Gastrocnemius medialis (tissue), 4 donors: ENCODE measurements around the gene KCNQ5. TPM values are rescaled to one million over a fixed set of nuclear protein-coding genes. Genes with fewer than 3 reads are reported as not detected.
A peak's percentile ranks its signal among the peaks of the same experiment; 100 is the strongest.

Source experiments
- ATAC-seq, 2 donors: fragments of 150-250 bp; one replicate each; pipeline ENCODE4 v1.9.1; 2016
- DNase-seq, 2 donors: peaks; one replicate each; pipeline ENCODE4 v3.0.0-alpha.2; 2019
- H3K27ac ChIP-seq, 4 donors: fragments of 200-600 bp; sonication (generic); 1 replicate in 1 of 4; 2 replicates in 3 of 4; pipeline ENCODE4 v1.5.1; 2016 to 2018; ENCODE audit warnings: mild to moderate bottlenecking in 2 of 4, moderate library complexity in 1 of 4
- H3K27me3 ChIP-seq, 3 donors: fragments of 200-600 bp; sonication (generic) in 2 of 3; 1 replicate in 1 of 3; 2 replicates in 2 of 3; pipeline versions ENCODE4 v1.5.1 to v1.6.0; 2016 to 2019; ENCODE audit warnings: mild to moderate bottlenecking in 1 of 3, moderate library complexity in 1 of 3
- H3K36me3 ChIP-seq, 2 donors: fragments of 200-600 bp; sonication (generic) in 1 of 2; one replicate each; pipeline ENCODE4 v1.5.1; 2017 to 2018
- H3K4me1 ChIP-seq, 2 donors: fragments of 200-600 bp; sonication (generic) in 1 of 2; one replicate each; pipeline ENCODE4 v1.5.1; 2016 to 2017; ENCODE audit warnings: mild to moderate bottlenecking in 2 of 2
- H3K4me3 ChIP-seq, 4 donors: fragments of 200-600 bp; sonication (generic) in 3 of 4; 1 replicate in 1 of 4; 2 replicates in 3 of 4; pipeline ENCODE4 v1.5.1; 2016 to 2019; ENCODE audit warnings: mild to moderate bottlenecking in 2 of 4
- H3K9me3 ChIP-seq, 3 donors: fragments of 200-600 bp; sonication (generic) in 2 of 3; 1 replicate in 1 of 3; 2 replicates in 2 of 3; pipeline ENCODE4 v1.5.1; 2016 to 2019
- CTCF ChIP-seq, 5 experiments: fragments of 450-650 bp in 3 of 5; fragments of 200-600 bp in 2 of 5; sonication (generic) in 2 of 5; IDR thresholded peaks in 4 of 5; conservative IDR thresholded peaks in 1 of 5; 1 replicate in 4 of 5; 2 replicates in 1 of 5; pipeline ENCODE4 v1.5.1; 2016 to 2019; ENCODE audit warnings: antibody characterized with exemption in 5 of 5, mild to moderate bottlenecking in 3 of 5, moderate library complexity in 3 of 5
- POLR2A ChIP-seq, 2 donors: fragments of 450-650 bp; IDR thresholded peaks; one replicate each; pipeline ENCODE4 v1.6.1; 2017; ENCODE audit warnings: antibody characterized with exemption in 2 of 2, mild to moderate bottlenecking in 2 of 2, moderate library complexity in 2 of 2
- in situ Hi-C, 4 donors: fragments of 200-750 bp; cut with MboI; loops; one replicate each; pipeline versions ENCODE4 v1.15.0 to v1.8.0; 2017; ENCODE audit warnings: low sequenced_read_pairs in 4 of 4
- intact Hi-C: fragments of 100-400 bp; cut with DNase I; formaldehyde crosslinking; loops from one replicate; pipeline ENCODE4 v1.15.1; 2023; ENCODE audit warnings: low total_unique reads
- total RNA-seq, 4 donors: library from RNA; depleted of rRNA; stranded (reverse); fragments of >200 nt; gene quantifications; one replicate each; pipeline versions ENCODE4 v1.1.0 to v1.2.3, GENCODE V29; 2016

Gene KCNQ5
- total RNA-seq, 4 donors from 2014 or later = 5.3 to 19.3 (median 15.1) TPM

- Histone ChIP-seq H3K36me3 (no peaks in the 10 kb centered on the region), H3K27ac (no peak overlapping the region), H3K4me3 (no peak overlapping the region), H3K4me1 (peaks cover 72 to 74% of the 10 kb centered on the region in 2 donors), H3K27me3 (no peaks in the 10 kb centered on the region), H3K9me3 (no peaks in the 10 kb centered on the region)
- intact Hi-C loops (no loop called here), in situ Hi-C loops (no loop called here)
- TF ChIP-seq CTCF (IDR thresholded peaks at IDR 0.05 in 4 of 5, conservative IDR thresholded peaks at IDR 0.05 in 1 of 5) (no peak), POLR2A (IDR thresholded peaks at IDR 0.05) (no peak)
- DNase-seq = no peak
- ATAC-seq = no peak
Measured at GRCh38 chr6:72822691-72823090, 200.8 kb downstream of the KCNQ5 start.

DNA sequence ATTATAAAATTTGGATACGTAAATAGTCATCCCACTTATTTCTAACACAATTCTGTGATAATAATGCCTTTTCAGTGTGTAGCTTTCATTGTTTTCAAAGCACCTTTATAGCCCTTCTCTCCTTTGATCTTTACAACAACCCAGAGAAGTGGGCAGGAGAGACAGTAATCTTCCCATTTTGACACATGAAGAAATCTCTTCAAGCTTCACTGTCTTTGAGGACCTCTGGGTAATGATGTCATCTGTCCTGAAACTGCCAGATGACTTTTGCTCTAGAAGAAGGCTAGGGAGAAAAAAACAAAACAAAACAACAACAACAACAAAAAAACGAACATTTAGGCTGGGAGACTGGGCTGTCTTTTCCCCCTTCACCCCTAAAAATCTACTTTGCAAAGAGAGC lies 203.0 kb downstream of the KCNQ5 start:
- Histone ChIP-seq H3K9me3 (no peaks in the 10 kb centered on the region), H3K27ac (peak overlapping the region in 2 of 4 donors; percentile 8 to 39), H3K4me3 (no peak overlapping the region), H3K27me3 (no peaks in the 10 kb centered on the region), H3K4me1 (peaks cover 65 to 68% of the 10 kb centered on the region in 2 donors), H3K36me3 (no peaks in the 10 kb centered on the region)
- TF ChIP-seq CTCF (IDR thresholded peaks at IDR 0.05 in 4 of 5, conservative IDR thresholded peaks at IDR 0.05 in 1 of 5) (no peak), POLR2A (IDR thresholded peaks at IDR 0.05) (no peak)
- in situ Hi-C loops (no loop called here), intact Hi-C loops (no loop called here)
- DNase-seq = no peak
- ATAC-seq = no peak

DNA sequence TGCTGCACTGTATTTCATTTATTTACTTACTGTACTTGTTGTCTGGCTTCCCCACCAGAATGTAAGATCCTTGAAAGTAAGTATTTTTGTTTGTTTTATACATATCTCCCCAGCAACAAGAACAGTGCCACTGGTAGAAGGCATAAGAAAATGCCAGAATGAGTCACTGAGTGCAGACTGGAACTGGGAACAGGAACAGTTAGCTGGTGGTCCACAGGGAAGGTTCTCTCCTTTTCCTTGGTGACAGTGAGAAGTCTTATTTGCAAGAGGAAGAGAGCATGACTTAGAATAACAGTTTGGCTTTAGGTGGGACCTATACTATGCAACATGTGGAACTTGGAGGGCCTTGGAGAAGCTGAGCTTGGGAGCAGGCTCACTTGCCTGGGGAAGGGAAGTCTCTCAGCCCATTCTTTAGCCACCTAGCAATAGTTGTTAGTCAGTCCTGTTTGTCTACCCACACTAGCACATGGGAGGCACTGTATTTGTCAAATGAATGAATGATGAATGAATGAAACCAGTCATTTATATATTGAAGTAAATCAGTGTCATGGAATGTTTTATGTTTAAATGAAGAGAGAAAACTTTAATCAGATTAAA lies 203.5 kb downstream of the KCNQ5 start:
- TF ChIP-seq POLR2A (IDR thresholded peaks at IDR 0.05) = no peak
- Histone ChIP-seq H3K27ac (peak overlapping the region in 2 of 4 donors; percentile 8 to 39), H3K36me3 (no peaks in the 10 kb centered on the region), H3K4me3 (no peak overlapping the region), H3K27me3 (no peaks in the 10 kb centered on the region), H3K4me1 (peaks cover 59 to 62% of the 10 kb centered on the region in 2 donors), H3K9me3 (no peaks in the 10 kb centered on the region)
- intact Hi-C loops (no loop called here), in situ Hi-C loops (no loop called here)
- DNase-seq = no peak
- ATAC-seq = peak in 1 of 2 donors; percentile 53

DNA sequence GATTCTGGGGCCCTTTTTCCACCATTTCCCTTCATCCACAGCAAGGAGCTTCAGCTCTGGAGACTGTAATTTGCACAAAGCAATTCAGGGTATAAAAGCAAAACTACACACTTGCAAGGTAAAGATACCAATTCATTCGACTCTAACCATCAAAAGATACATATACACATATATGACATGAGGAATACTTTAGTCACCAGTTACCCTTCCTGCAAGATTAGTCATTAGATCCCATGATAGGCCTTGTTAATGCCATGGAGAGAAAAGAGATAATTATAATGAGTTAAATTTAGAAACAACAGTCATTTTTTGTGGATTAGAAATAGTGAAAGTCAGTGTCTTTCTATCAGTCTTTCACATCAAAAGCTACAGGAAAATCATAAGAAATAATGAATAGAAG lies 204.2 kb downstream of the KCNQ5 start:
- Histone ChIP-seq H3K36me3 (no peaks in the 10 kb centered on the region), H3K27ac (peak overlapping the region in 2 of 4 donors; percentile 0 to 39), H3K27me3 (no peaks in the 10 kb centered on the region), H3K4me1 (peaks cover 53 to 56% of the 10 kb centered on the region in 2 donors), H3K4me3 (no peak overlapping the region), H3K9me3 (no peaks in the 10 kb centered on the region)
- intact Hi-C loops = no loop called here
- ATAC-seq (peak in 1 of 2 donors; percentile 49), DNase-seq (no peak)
- no peak for TF ChIP-seq CTCF (IDR thresholded peaks at IDR 0.05 in 4 of 5, conservative IDR thresholded peaks at IDR 0.05 in 1 of 5)
- TF ChIP-seq POLR2A (IDR thresholded peaks at IDR 0.05) = no peak
- in situ Hi-C loops = no loop called here

GRCh38 chr6:72826744-72827438 lies 205.0 kb downstream of the KCNQ5 start:
- no peaks in the 10 kb centered on the region for H3K27me3 ChIP-seq
- in situ Hi-C loops (no loop called here), intact Hi-C loops (no loop called here)
- DNase-seq (no peak), ATAC-seq (peak in 1 of 2 donors; percentile 73)
- TF ChIP-seq CTCF (IDR thresholded peaks at IDR 0.05 in 4 of 5, conservative IDR thresholded peaks at IDR 0.05 in 1 of 5) (no peak), POLR2A (IDR thresholded peaks at IDR 0.05) (no peak)
- H3K36me3 ChIP-seq = no peaks in the 10 kb centered on the region
- no peak overlapping the region for H3K4me3 ChIP-seq
- peaks cover 47% of the 10 kb centered on the region in 2 donors for H3K4me1 ChIP-seq
- no peaks in the 10 kb centered on the region for H3K9me3 ChIP-seq
- H3K27ac ChIP-seq = peak overlapping the region in 2 of 4 donors; percentile 18 to 63
